GM12892 (cell line): ENCODE data around the gene SMIM41.

Source experiments
- POLR2A ChIP-seq: IDR thresholded peaks from 2 replicates; pipeline ENCODE4 v1.6.1; 2011; ENCODE audit warnings: low read depth, low read length, control low read depth
- POLR2AphosphoS5 ChIP-seq: IDR thresholded peaks from 2 replicates; pipeline ENCODE4 v1.6.1; 2011; ENCODE audit warnings: low read depth, low read length, control low read depth
- TAF1 ChIP-seq: IDR thresholded peaks from 2 replicates; pipeline ENCODE4 v1.6.1; 2011; ENCODE audit warnings: low read depth, mild to moderate bottlenecking, control low read depth, low read length, borderline replicate concordance

- TF ChIP-seq POLR2AphosphoS5 (no peak), POLR2A (no peak), TAF1 (no peak)
Observed at GRCh38 chr12:52096332-52097044, 17.0 kb downstream of the SMIM41 start.
